ENCODE measurements around the gene OR2B2. TPM values are rescaled to one million over a fixed set of nuclear protein-coding genes. Genes with fewer than 3 reads are reported as not detected.

Gene OR2B2
- total and polyA plus RNA-seq, 7 donors, result not detected

- peak overlapping the region; percentile 39 to 61 (median 51) for H3K4me3 ChIP-seq
- H3K9me3 ChIP-seq, result no peaks in the 10 kb centered on the region
- peak; percentile 74 for DNase-seq
- no peaks in the 10 kb centered on the region for H3K36me3 ChIP-seq
- 1% methylated on average over 58 of the region's 58 CpGs for WGBS, 2 donors
- H3K27ac ChIP-seq, result peak overlapping the region; percentile 20 to 62 (median 44)
- peaks cover 12 to 68% (median 66%) of the 10 kb centered on the region in 3 donors for H3K27me3 ChIP-seq
- intact Hi-C loops (cut with DNase I), result no loop called here
- H3K4me1 ChIP-seq, result peaks cover 0 to 37% (median 35%) of the 10 kb centered on the region in 4 donors
- TF ChIP-seq POLR2A (IDR thresholded peaks at IDR 0.05), result peak; percentile 27 to 59
- peak; percentile 35 to 81 (median 72) for TF ChIP-seq POLR2AphosphoS5 (IDR thresholded peaks at IDR 0.05)
- TF ChIP-seq CTCF (IDR thresholded peaks at IDR 0.05), result no peak
Observed at GRCh38 chr6:27864906-27865849, 47.0 kb downstream of the OR2B2 start.

GRCh38 chr6:27863962-27864905 is 48.0 kb downstream of the OR2B2 start:
- intact Hi-C loops (cut with DNase I), result no loop called here
- Histone ChIP-seq H3K4me1 (peaks cover 0 to 37% (median 35%) of the 10 kb centered on the region in 4 donors), H3K27ac (peak overlapping the region; percentile 20 to 58 (median 44)), H3K9me3 (no peaks in the 10 kb centered on the region), H3K4me3 (peak overlapping the region; percentile 39 to 61 (median 51)), H3K27me3 (peaks cover 12 to 59% (median 58%) of the 10 kb centered on the region in 3 donors), H3K36me3 (no peaks in the 10 kb centered on the region)
- no peak for DNase-seq
- WGBS, 2 donors, result 19 to 28% methylated on average over 51 of the region's 51 CpGs
- TF ChIP-seq CTCF (IDR thresholded peaks at IDR 0.05) (no peak), POLR2AphosphoS5 (IDR thresholded peaks at IDR 0.05) (no peak), EP300 (IDR thresholded peaks at IDR 0.05) (no peak), POLR2A (IDR thresholded peaks at IDR 0.05) (no peak)

- Histone ChIP-seq H3K36me3 (no peaks in the 10 kb centered on the region), H3K27me3 (peaks cover 7 to 42% (median 42%) of the 10 kb centered on the region in 3 donors), H3K4me1 (peaks cover 0 to 35% (median 34%) of the 10 kb centered on the region in 4 donors), H3K4me3 (no peak overlapping the region), H3K27ac (no peak overlapping the region), H3K9me3 (no peaks in the 10 kb centered on the region)
- DNase-seq, result no peak
- intact Hi-C loops (cut with DNase I), result no loop called here
- WGBS, 2 donors, result 89 to 94% methylated on average over 6 of the region's 6 CpGs
- no peak for TF ChIP-seq CTCF (IDR thresholded peaks at IDR 0.05)
- no peak for TF ChIP-seq POLR2A (IDR thresholded peaks at IDR 0.05)
- TF ChIP-seq POLR2AphosphoS5 (IDR thresholded peaks at IDR 0.05), result no peak
- TF ChIP-seq EP300 (IDR thresholded peaks at IDR 0.05), result no peak
Observed at GRCh38 chr6:27862396-27863066, 49.7 kb downstream of the OR2B2 start.

- Histone ChIP-seq H3K27me3 (peaks cover under 1 to 36% (median 35%) of the 10 kb centered on the region in 3 donors), H3K4me1 (peaks cover 0 to 28% (median 28%) of the 10 kb centered on the region in 4 donors), H3K36me3 (no peaks in the 10 kb centered on the region), H3K27ac (no peak overlapping the region), H3K4me3 (no peak overlapping the region), H3K9me3 (no peaks in the 10 kb centered on the region)
- TF ChIP-seq CTCF (IDR thresholded peaks at IDR 0.05) (no peak), POLR2AphosphoS5 (IDR thresholded peaks at IDR 0.05) (no peak), EP300 (IDR thresholded peaks at IDR 0.05) (no peak), POLR2A (IDR thresholded peaks at IDR 0.05) (no peak)
- no peak for DNase-seq
- intact Hi-C loops (cut with DNase I), result no loop called here
Observed at GRCh38 chr6:27861861-27862260, 50.3 kb downstream of the OR2B2 start.
